GM12873 (cell line): Measurements from ENCODE around the gene UVRAG.

Experiments
- TF ChIP-seq, protein P1 (sequence below): IDR thresholded peaks from 2 replicates; pipeline ENCODE4 v1.5.1; 2012; ENCODE audit warnings: low read depth, mild to moderate bottlenecking, moderate library complexity, low read length, control low read depth; ENCODE audit not compliant: insufficient read depth; ENCODE audit errors: missing control alignments

The UVRAG gene

DNA sequence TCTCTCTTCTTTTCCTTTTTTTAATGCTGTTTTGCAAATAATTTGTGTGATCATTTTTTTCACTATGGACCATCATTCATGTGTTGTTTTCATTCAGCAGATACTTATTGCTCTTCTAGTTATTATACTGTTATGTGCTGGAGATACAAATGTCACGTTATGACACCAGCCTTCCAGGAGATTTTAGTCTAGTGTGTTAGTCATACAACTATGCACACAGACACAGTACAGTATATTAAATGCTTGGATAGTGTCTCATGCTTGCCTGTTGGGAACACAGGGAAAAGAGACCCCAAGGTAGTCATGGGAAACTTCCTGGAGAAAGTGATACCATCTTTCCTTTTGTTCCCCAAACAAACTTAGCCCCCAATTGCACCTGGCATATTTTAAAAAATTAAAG is 116.1 kb downstream of the UVRAG start:
- TF ChIP-seq, protein P1, sequence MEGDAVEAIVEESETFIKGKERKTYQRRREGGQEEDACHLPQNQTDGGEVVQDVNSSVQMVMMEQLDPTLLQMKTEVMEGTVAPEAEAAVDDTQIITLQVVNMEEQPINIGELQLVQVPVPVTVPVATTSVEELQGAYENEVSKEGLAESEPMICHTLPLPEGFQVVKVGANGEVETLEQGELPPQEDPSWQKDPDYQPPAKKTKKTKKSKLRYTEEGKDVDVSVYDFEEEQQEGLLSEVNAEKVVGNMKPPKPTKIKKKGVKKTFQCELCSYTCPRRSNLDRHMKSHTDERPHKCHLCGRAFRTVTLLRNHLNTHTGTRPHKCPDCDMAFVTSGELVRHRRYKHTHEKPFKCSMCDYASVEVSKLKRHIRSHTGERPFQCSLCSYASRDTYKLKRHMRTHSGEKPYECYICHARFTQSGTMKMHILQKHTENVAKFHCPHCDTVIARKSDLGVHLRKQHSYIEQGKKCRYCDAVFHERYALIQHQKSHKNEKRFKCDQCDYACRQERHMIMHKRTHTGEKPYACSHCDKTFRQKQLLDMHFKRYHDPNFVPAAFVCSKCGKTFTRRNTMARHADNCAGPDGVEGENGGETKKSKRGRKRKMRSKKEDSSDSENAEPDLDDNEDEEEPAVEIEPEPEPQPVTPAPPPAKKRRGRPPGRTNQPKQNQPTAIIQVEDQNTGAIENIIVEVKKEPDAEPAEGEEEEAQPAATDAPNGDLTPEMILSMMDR = no peak

DNA sequence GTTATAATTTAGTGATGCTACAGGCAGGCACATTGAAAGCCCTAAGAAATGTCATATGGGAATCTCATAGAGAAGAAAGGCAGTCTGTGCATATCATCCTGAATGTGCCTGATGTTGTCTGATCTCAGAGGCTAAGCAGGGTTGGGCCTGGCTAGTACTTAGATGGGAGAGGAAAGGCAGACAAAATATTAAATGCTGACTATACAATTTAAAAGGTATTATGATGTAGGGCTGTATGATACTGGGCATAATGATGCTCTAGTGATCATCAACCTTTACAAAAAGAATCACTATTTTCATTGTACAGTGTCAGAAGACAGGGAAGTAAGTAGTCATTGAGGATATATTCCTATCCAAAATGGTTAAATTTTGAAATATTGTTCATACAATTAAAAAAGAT is 119.8 kb downstream of the UVRAG start:
- TF ChIP-seq, protein P1 = no peak

DNA sequence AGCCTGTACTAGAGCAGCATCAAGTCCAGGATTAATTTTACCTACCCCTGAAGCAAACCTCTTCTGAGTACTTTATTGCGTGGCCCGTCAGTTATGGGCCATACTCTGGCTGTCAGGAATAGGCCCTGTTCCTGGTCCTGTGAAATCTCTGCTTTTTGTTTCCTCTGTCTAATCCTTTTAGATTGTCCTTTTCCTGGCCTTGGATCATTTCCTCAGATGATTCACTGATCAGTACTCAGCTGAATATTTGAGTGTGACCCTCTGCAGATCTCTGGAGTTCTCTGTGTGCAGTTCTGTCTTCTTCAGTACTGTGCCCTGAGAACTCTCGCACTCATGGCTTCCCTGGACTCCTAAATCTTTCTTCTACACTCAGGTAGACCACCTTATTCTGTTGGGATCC is 123.5 kb downstream of the UVRAG start:
- TF ChIP-seq, protein P1 = no peak

DNA sequence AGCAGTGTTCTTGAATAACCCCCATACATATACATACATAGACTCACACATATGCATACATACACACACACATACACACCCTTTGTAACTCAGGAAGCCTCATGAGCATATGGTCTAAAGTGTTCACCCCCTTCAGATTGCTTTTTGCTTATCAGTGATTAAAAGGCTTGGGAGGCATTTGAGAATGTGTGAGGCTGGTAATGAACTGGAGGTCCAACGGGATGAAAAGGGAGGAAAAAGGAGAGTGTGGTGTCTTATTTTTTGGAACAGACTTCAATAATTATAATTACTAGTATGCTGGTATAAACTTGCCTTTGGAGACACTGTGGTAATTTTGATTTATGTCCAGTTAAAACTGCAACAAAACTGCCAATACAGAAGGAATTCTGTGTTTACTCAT is 124.5 kb downstream of the UVRAG start:
- TF ChIP-seq, protein P1 = no peak

DNA sequence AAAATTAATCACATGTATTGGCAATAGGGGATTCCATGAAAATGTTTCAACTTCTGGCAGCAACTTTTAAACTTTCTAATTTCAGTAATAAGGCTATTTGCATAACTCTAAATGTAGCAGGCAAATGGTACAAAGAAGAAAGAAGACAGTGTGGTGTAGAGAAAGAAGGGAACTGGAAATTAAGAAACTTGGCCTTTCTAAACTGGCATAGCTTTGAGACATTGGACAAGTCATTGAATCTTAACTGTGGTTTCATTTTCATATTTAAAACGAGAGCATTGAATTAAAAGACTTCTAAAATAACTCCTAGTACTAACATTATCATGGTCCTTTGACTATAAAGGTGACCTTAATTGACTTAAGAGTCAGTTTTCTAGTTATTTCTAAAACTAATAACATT is 125.0 kb downstream of the UVRAG start:
- TF ChIP-seq, protein P1 = no peak

DNA sequence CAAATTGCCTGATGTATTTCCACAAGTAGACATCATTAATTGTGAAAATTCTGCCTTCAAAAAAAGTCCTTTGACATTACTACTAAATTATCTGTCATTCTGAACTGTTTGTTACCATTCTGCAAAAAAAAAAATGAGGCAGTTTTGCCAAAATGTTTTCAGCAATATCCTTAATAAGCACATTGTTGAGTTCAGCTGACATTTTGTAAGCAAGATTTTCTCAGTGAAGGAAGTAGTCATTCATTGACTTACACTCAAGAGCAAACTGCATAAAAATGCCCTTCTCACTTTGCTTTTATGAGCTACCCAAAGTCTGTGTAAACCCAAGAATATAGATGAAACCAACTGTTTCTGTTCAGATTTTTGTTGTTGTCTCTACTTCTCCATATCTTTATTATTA is 125.9 kb downstream of the UVRAG start:
- TF ChIP-seq, protein P1 = no peak

DNA sequence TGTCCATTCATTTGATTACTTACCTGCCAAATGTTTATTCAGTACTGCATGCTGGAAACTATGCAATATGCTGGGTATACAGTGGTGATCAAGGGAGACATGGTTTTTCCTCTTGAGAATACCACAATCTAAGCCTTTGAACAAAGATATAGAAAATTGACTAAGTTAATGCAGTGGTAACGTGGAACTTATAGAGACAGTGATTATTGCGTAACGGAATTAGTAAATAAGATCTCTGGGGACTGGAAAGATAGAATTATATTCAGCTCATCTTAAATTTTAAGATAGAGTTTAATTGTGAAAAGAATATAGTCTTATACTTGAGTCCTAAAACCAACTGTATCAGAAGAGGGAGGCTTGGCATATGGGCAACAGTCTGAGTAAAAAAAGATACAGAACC is 129.5 kb downstream of the UVRAG start:
- TF ChIP-seq, protein P1 = no peak
